B cell (primary cell): ENCODE data around the gene AZIN2. TPM values are rescaled to one million over a fixed set of nuclear protein-coding genes. Genes with fewer than 3 reads are reported as not detected.

ENCODE experiments used
- ATAC-seq: fragments of 200-7000 bp; cut with Tn5 transposase; one replicate; pipeline ENCODE4 v1.10.0; 2021; ENCODE audit warnings: low read depth, mild to moderate bottlenecking, moderate number of reproducible peaks, moderate library complexity
- CTCF ChIA-PET: fragments of 350-600 bp; sonication (Branson Sonifier 250); formaldehyde crosslinking; loops from one replicate; lab custom pipeline; 2021; ENCODE audit warnings: antibody characterized with exemption, inconsistent platforms; lab: Charles Lee
- POLR2A ChIA-PET: fragments of 350-600 bp; sonication (Branson Sonifier 250); formaldehyde crosslinking; loops from one replicate; lab custom pipeline; 2021; ENCODE audit warnings: antibody characterized with exemption; lab: Charles Lee
- DNase-seq: peaks from one replicate; pipeline ENCODE4 v3.0.0; 2013
- H2AFZ ChIP-seq: 2 replicates; pipeline ENCODE4 v1.6.1; 2012; ENCODE audit warnings: mild to moderate bottlenecking, low read depth, low read length; ENCODE audit not compliant: insufficient read depth, poor library complexity, severe bottlenecking
- H3K27ac ChIP-seq, 2 donors: 1 replicate in 1 of 2; 2 replicates in 1 of 2; pipeline ENCODE4 v1.5.1; 2012 to 2013; ENCODE audit warnings: low read length in 2 of 2, mild to moderate bottlenecking in 2 of 2, moderate library complexity in 1 of 2
- H3K27me3 ChIP-seq, 4 experiments: fragments of 200-600 bp in 1 of 4; sonication (generic) in 1 of 4; replicated peaks in 1 of 4; 1 replicate in 2 of 4; 2 replicates in 2 of 4; pipeline versions ENCODE4 v1.6.1 to v1.7.0; 2013 to 2016; ENCODE audit warnings: low read length in 3 of 4, mild to moderate bottlenecking in 2 of 4, mixed read lengths in 1 of 4, moderate library complexity in 1 of 4; ENCODE audit not compliant: insufficient read depth in 4 of 4, control insufficient read depth in 3 of 4; ENCODE audit errors: control extremely low read depth in 1 of 4
- H3K36me3 ChIP-seq, 2 experiments: replicated peaks in 1 of 2; 1 replicate in 1 of 2; 2 replicates in 1 of 2; pipeline versions ENCODE4 v1.6.1 to v1.7.1; 2013; ENCODE audit warnings: low read length in 1 of 2; ENCODE audit not compliant: insufficient read depth in 2 of 2, control insufficient read depth in 1 of 2; ENCODE audit errors: control extremely low read depth in 1 of 2, extremely low read depth in 1 of 2
- H3K4me1 ChIP-seq, 2 donors: fragments of 200-600 bp in 1 of 2; sonication (generic) in 1 of 2; 1 replicate in 1 of 2; 2 replicates in 1 of 2; pipeline versions ENCODE4 v1.5.1 to v1.6.1; 2013 to 2017; ENCODE audit warnings: low read length in 2 of 2; ENCODE audit not compliant: control insufficient read depth in 2 of 2, insufficient read depth in 2 of 2
- H3K4me2 ChIP-seq: replicated peaks from 2 replicates; pipeline ENCODE3; 2012; ENCODE audit warnings: mild to moderate bottlenecking, low read depth, low read length; ENCODE audit not compliant: poor library complexity, severe bottlenecking
- H3K4me3 ChIP-seq, 5 experiments: fragments of 200-600 bp in 1 of 5; sonication (generic) in 1 of 5; 1 replicate in 3 of 5; 2 replicates in 2 of 5; pipeline versions ENCODE4 v1.5.1 to v1.7.0; 2011 to 2016; ENCODE audit warnings: low read length in 4 of 5, mild to moderate bottlenecking in 4 of 5, low read depth in 2 of 5, control low read depth in 1 of 5, moderate library complexity in 1 of 5; ENCODE audit not compliant: insufficient read depth in 1 of 5; ENCODE audit errors: control extremely low read depth in 1 of 5, extremely low read depth in 1 of 5
- H3K79me2 ChIP-seq: fragments of 200-600 bp; sonication (generic); one replicate; pipeline ENCODE4 v1.6.0; 2016; ENCODE audit warnings: low read length; ENCODE audit not compliant: control insufficient read depth, insufficient read depth
- H3K9ac ChIP-seq: fragments of 200-600 bp; sonication (generic); 2 replicates; pipeline ENCODE4 v1.6.1; 2017; ENCODE audit warnings: mild to moderate bottlenecking, low read length, moderate library complexity
- H3K9me3 ChIP-seq, 3 donors: one replicate each; pipeline versions ENCODE4 v1.6.1 to v1.7.1; 2013; ENCODE audit warnings: low read length in 2 of 3; ENCODE audit not compliant: control insufficient read depth in 2 of 3, insufficient read depth in 1 of 3; ENCODE audit errors: control extremely low read depth in 1 of 3
- H4K20me1 ChIP-seq: 2 replicates; pipeline ENCODE4 v1.6.0; 2012; ENCODE audit warnings: mild to moderate bottlenecking, low read length; ENCODE audit not compliant: insufficient read depth, control insufficient read depth, poor library complexity, severe bottlenecking
- H3K27ac Mint-ChIP-seq: one replicate; pipeline ENCODE4 v1.8.0; 2021; ENCODE audit warnings: mixed read lengths
- H3K27me3 Mint-ChIP-seq: one replicate; pipeline ENCODE4 v1.8.0; 2021; ENCODE audit warnings: mixed read lengths
- H3K4me1 Mint-ChIP-seq: one replicate; pipeline ENCODE4 v1.8.0; 2021; ENCODE audit warnings: mixed read lengths
- H3K4me3 Mint-ChIP-seq: one replicate; pipeline ENCODE4 v1.8.0; 2021; ENCODE audit warnings: mixed read lengths
- H3K9me3 Mint-ChIP-seq: one replicate; pipeline ENCODE4 v1.8.0; 2022; ENCODE audit warnings: mixed read lengths; ENCODE audit not compliant: insufficient read depth
- CTCF ChIP-seq: fragments of 200-600 bp; IDR thresholded peaks from one replicate; pipeline ENCODE4 v1.8.0; 2022; ENCODE audit warnings: antibody characterized with exemption, mild to moderate bottlenecking
- EZH2 ChIP-seq: IDR thresholded peaks from 2 replicates; pipeline ENCODE4 v1.6.1; 2012; ENCODE audit warnings: borderline replicate concordance, low read depth, mild to moderate bottlenecking, moderate library complexity, low read length; ENCODE audit not compliant: insufficient read depth, poor library complexity, severe bottlenecking
- WGBS: methylation state at CpG from one replicate; pipeline ENCODE4 v1.1.5; 2013; ENCODE audit warnings: missing lambda C conversion rate; ENCODE audit not compliant: insufficient coverage; 5-methylcytosine and 5-hydroxymethylcytosine counted together
- intact Hi-C: fragments of 100-400 bp; cut with micrococcal nuclease; formaldehyde crosslinking; loops from one replicate; pipeline ENCODE4 v1.10.0; 2022
- polyA plus RNA-seq: library from polyadenylated mRNA; depleted of rRNA; stranded (reverse); fragments of >200 nt; gene quantifications from 2 replicates; pipeline ENCODE4 v1.2.3, GENCODE V29; 2012
- total RNA-seq, 2 donors: library from RNA; stranded (reverse); fragments of 120-200 nt in 1 of 2; gene quantifications; 1 replicate in 1 of 2; 2 replicates in 1 of 2; pipeline versions ENCODE4 v1.2.3 to v1.2.4, GENCODE V29; 2013 to 2022

Gene AZIN2
- total and polyA plus RNA-seq, 2 donors (not counting 1 experiment from before 2014, with no cell fraction given) = 0.33 to 5.9 TPM

DNA sequence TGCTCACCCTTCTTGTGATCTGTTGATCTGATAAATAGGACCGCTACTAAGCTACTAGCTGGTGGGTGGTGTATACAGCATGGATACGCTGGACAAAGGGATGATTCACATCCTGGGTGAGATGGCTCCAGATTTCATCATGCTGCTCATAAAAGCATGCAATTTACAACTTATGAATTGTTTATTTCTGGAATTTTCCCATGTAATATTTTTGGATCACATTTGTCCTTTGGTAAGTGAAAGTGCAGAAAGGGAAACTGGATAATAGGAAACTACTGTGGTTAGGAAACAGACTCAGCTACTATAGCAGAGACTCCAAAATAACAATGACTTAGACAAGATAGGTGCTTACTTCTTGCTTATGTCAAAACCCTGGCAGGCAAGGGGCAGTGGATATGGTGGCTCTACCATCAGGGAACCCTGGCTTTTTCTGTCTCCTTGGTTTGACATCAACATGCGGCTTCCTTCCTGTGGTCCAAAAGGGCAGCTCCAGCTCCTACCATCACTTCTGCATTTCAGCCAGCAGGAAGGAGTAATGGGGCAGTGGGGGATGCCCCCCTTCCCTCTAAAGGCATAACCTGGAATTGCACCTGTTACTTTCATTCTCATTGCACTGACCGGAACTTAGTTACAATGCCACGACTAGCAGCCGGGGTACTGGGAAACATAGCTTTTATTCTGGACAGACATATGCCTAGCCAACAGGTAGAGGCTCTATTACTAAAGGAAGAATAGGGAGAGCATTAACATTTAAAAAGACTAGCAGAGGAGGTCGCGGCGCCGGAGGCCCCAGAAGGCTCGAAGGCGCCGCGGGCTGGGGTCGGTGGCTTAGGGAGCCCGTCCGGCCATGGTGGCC, 30.5 kb upstream of the AZIN2 start:
- POLR2A ChIA-PET = no interaction called here
- no peak overlapping the region for H3K27ac Mint-ChIP-seq
- Histone ChIP-seq H3K4me1 (no peaks in the 10 kb centered on the region), H3K36me3 (no peaks in the 10 kb centered on the region), H3K79me2 (no peaks in the 10 kb centered on the region), H4K20me1 (no peaks in the 10 kb centered on the region), H2AFZ (no peak overlapping the region), H3K9me3 (no peaks in the 10 kb centered on the region), H3K27ac (no peak overlapping the region), H3K4me2 (no peak overlapping the region), H3K27me3 (peaks cover 0 to 6% (median 0%) of the 10 kb centered on the region in 4 experiments), H3K9ac (no peak overlapping the region), H3K4me3 (no peak overlapping the region)
- H3K4me3 Mint-ChIP-seq = no peak overlapping the region
- ATAC-seq (no peak), DNase-seq (no peak)
- H3K27me3 Mint-ChIP-seq = peaks cover 20% of the 10 kb centered on the region
- WGBS = 84% methylated on average over 2 of the region's 17 CpGs
- H3K4me1 Mint-ChIP-seq = no peaks in the 10 kb centered on the region
- TF ChIP-seq CTCF = no peak
- no peak for TF ChIP-seq EZH2
- intact Hi-C loops = no loop called here
- CTCF ChIA-PET = no interaction called here
- no peaks in the 10 kb centered on the region for H3K9me3 Mint-ChIP-seq
